OCI-LY1 (cell line): Measurements from ENCODE around the gene MED27.

Experiments used
- H2AFZ ChIP-seq: fragments of 200-600 bp; sonication (generic), shearing (Covaris generic); 2 replicates; pipeline ENCODE4 v1.6.0; 2014; ENCODE audit warnings: antibody characterized with exemption, mild to moderate bottlenecking, low read length
- H3F3A ChIP-seq: fragments of 200-600 bp; sonication (generic), shearing (Covaris generic); 2 replicates; pipeline ENCODE4 v1.6.0; 2014; ENCODE audit warnings: mild to moderate bottlenecking, antibody characterized with exemption, low read length, moderate library complexity; ENCODE audit not compliant: insufficient read depth
- H3K27ac ChIP-seq: fragments of 200-600 bp; sonication (generic); 2 replicates; pipeline ENCODE4 v1.5.1; 2014; ENCODE audit warnings: low read length, mixed run types, mild to moderate bottlenecking, low read depth; ENCODE audit not compliant: poor library complexity, severe bottlenecking
- H3K27me3 ChIP-seq: fragments of 200-600 bp; sonication (generic); 2 replicates; pipeline ENCODE4 v1.6.0; 2014; ENCODE audit warnings: antibody characterized with exemption, mild to moderate bottlenecking, low read length, moderate library complexity; ENCODE audit not compliant: insufficient read depth
- H3K36me3 ChIP-seq: fragments of 200-600 bp; sonication (generic); 2 replicates; pipeline ENCODE4 v1.6.1; 2014; ENCODE audit warnings: mild to moderate bottlenecking, antibody characterized with exemption, low read length, moderate library complexity, mixed read lengths; ENCODE audit not compliant: insufficient read depth
- H3K4me1 ChIP-seq: fragments of 200-600 bp; sonication (generic); 2 replicates; pipeline ENCODE4 v1.5.1; 2014; ENCODE audit warnings: mild to moderate bottlenecking, low read length, moderate library complexity; ENCODE audit not compliant: insufficient read depth, severe bottlenecking
- H3K4me2 ChIP-seq: fragments of 200-600 bp; sonication (generic), shearing (Covaris generic); 2 replicates; pipeline ENCODE4 v1.6.1; 2014; ENCODE audit warnings: low read length
- H3K4me3 ChIP-seq: fragments of 200-600 bp; sonication (generic); 2 replicates; pipeline ENCODE4 v1.5.1; 2014; ENCODE audit warnings: low read length, low read depth, mild to moderate bottlenecking, mixed read lengths; ENCODE audit not compliant: poor library complexity, severe bottlenecking
- H3K79me2 ChIP-seq: fragments of 200-600 bp; shearing (Covaris generic); 2 replicates; pipeline ENCODE4 v1.6.1; 2016; ENCODE audit warnings: mixed run types, low read length, mixed read lengths; ENCODE audit not compliant: insufficient read depth
- H3K9ac ChIP-seq: fragments of 200-600 bp; sonication (generic), shearing (Covaris generic); 2 replicates; pipeline ENCODE4 v1.6.1; 2014; ENCODE audit warnings: mild to moderate bottlenecking, low read length, mixed read lengths
- H3K9me2 ChIP-seq: fragments of 200-600 bp; sonication (generic), shearing (Covaris generic); 2 replicates; pipeline ENCODE4 v1.6.1; 2014; ENCODE audit warnings: low read depth, mild to moderate bottlenecking, low read length, mixed read lengths
- H3K9me3 ChIP-seq: fragments of 200-600 bp; shearing (Covaris generic); 2 replicates; pipeline ENCODE4 v1.6.1; 2014; ENCODE audit warnings: low read length, mixed read lengths
- H4K20me1 ChIP-seq: fragments of 200-600 bp; sonication (generic), shearing (Covaris generic); 2 replicates; pipeline ENCODE4 v1.6.0; 2016; ENCODE audit warnings: mild to moderate bottlenecking, low read length; ENCODE audit not compliant: insufficient read depth
- CTCF ChIP-seq: fragments of 200-600 bp; sonication (generic), shearing (Covaris generic); IDR thresholded peaks from 2 replicates; pipeline ENCODE4 v1.5.1; 2017; ENCODE audit warnings: mild to moderate bottlenecking, antibody characterized with exemption, low read length, moderate library complexity, mixed read lengths
- EZH2 ChIP-seq: fragments of 200-600 bp; sonication (generic), shearing (Covaris generic); IDR thresholded peaks from 2 replicates; pipeline ENCODE4 v1.8.0; 2017; ENCODE audit warnings: borderline replicate concordance, mixed run types, mild to moderate bottlenecking, antibody characterized with exemption, low read length, moderate library complexity, mixed read lengths

The MED27 gene

GRCh38 chr9:131841765-131842318 is 237.8 kb downstream of the MED27 start:
- Histone ChIP-seq H2AFZ (no peak overlapping the region), H3K4me2 (no peak overlapping the region), H3K4me1 (no peaks in the 10 kb centered on the region), H3K36me3 (no peaks in the 10 kb centered on the region), H3F3A (no peaks in the 10 kb centered on the region), H3K27ac (no peak overlapping the region), H4K20me1 (no peaks in the 10 kb centered on the region), H3K4me3 (no peak overlapping the region), H3K9ac (no peak overlapping the region), H3K9me2 (no peaks in the 10 kb centered on the region), H3K27me3 (peaks cover 13% of the 10 kb centered on the region; the same call in 1 of the 2 replicates), H3K79me2 (no peaks in the 10 kb centered on the region), H3K9me3 (no peaks in the 10 kb centered on the region)
- no peak for TF ChIP-seq EZH2
- TF ChIP-seq CTCF, result no peak

DNA sequence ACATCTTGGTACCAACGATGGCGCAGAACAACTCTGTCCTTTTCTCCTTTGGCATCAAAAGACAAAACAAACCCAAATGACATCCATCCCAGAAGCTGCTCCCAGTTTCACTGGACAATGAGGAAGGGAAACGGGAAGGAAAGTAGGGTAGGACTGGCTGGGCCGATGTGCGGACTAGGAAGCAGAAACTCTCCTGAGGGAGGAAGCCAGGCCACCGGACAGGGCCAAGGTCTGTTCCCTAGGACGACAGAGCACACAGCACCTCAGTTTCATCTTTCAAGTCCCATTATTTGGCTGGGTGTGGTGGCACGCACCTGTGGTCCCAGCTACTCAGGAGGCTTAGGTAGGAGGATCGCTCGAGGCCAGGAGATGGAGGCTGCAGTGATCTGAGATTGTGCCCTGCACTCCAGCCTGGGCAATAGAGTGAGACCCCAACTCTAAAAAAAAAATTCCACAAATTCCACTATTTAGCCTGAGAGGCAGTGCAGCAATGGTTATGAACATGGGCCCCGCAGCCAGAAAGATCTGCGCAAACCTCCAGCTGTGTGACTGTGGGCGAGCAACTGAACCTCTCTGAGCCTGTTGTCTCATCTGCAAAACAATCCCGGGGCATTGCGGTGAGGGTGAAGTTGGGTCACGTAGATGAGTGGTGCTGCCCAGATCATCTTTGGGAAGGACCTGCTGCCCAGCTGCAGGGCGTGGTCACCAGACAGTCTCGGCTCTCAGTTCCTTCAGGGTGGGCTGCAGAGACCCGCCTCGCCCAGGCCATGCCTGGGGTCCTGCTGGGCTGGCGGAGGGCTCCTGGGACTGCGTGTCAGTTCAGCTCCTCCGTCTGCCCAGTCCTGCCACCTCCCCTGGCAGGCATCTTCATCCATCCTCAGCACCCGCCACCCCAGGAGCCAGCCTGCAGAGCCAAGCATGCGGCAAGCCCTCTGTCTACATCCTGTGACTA is 238.6 kb downstream of the MED27 start:
- Histone ChIP-seq H3K79me2 (no peaks in the 10 kb centered on the region), H3K9me2 (no peaks in the 10 kb centered on the region), H3K4me1 (no peaks in the 10 kb centered on the region), H3F3A (no peaks in the 10 kb centered on the region), H3K36me3 (no peaks in the 10 kb centered on the region), H2AFZ (no peak overlapping the region), H3K4me3 (no peak overlapping the region), H4K20me1 (no peaks in the 10 kb centered on the region), H3K9me3 (no peaks in the 10 kb centered on the region), H3K4me2 (no peak overlapping the region), H3K27ac (no peak overlapping the region), H3K27me3 (peaks cover 14% of the 10 kb centered on the region; the same call in 1 of the 2 replicates), H3K9ac (no peak overlapping the region)
- no peak for TF ChIP-seq CTCF
- no peak for TF ChIP-seq EZH2

DNA sequence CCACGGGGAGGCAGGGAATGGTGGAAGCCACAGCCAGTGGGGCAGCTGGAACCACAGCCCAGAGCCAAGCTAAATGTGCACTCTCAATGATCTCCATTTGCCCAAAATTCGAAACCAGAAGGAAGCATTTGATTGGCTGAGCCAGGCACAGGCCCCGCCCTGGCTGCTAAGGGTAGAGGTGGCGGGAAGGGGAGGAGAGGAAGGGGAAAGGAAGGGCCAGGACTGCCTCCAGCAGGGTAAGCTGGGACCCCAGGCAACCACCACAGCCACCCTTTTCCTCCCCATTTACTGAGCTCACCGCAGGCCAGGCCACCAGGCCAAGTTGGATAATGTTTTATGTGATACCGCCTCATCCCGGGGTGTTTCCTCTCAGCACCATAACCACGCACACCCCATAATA is 239.4 kb downstream of the MED27 start:
- Histone ChIP-seq H3K27me3 (peaks cover 17% of the 10 kb centered on the region; the same call in 1 of the 2 replicates), H3K4me1 (no peaks in the 10 kb centered on the region), H3F3A (no peaks in the 10 kb centered on the region), H3K36me3 (no peaks in the 10 kb centered on the region), H3K4me3 (no peak overlapping the region), H3K9me3 (no peaks in the 10 kb centered on the region), H2AFZ (no peak overlapping the region), H3K9me2 (no peaks in the 10 kb centered on the region), H3K9ac (no peak overlapping the region), H3K4me2 (no peak overlapping the region), H4K20me1 (no peaks in the 10 kb centered on the region), H3K27ac (no peak overlapping the region), H3K79me2 (no peaks in the 10 kb centered on the region)
- no peak for TF ChIP-seq CTCF
- no peak for TF ChIP-seq EZH2
